K562 (cell line): ENCODE results near the gene EIF3K. TPM values are rescaled to one million over a fixed set of nuclear protein-coding genes. Genes with fewer than 3 reads are reported as not detected.

ENCODE experiments used
- CBX1 ChIP-seq: sonication (generic); IDR thresholded peaks from 2 replicates; pipeline ENCODE4 v1.6.1; 2016; ENCODE audit warnings: antibody characterized with exemption, low read depth, mild to moderate bottlenecking
- CC2D1A ChIP-seq: fragments of 450-650 bp; IDR thresholded peaks from 2 replicates; pipeline ENCODE4 v1.6.1; 2017; ENCODE audit warnings: mild to moderate bottlenecking
- CCAR2 ChIP-seq: fragments of 200-400 bp; formaldehyde crosslinking; IDR thresholded peaks from 2 replicates; pipeline ENCODE4 v1.6.1; 2017; ENCODE audit warnings: mild to moderate bottlenecking, low read depth, low read length
- CSDE1 ChIP-seq, 2 experiments: fragments of 450-650 bp; IDR thresholded peaks; 2 replicates each; pipeline ENCODE4 v1.6.1; 2016; ENCODE audit warnings: mild to moderate bottlenecking in 1 of 2
- ESRRA ChIP-seq: fragments of 450-650 bp; IDR thresholded peaks from 2 replicates; pipeline ENCODE4 v1.6.1; 2014; ENCODE audit warnings: low read depth, mild to moderate bottlenecking, moderate library complexity, borderline replicate concordance
- FOXA3 ChIP-seq, 2 experiments: fragments of 450-650 bp in 1 of 2; sonication (generic) in 1 of 2; formaldehyde crosslinking; IDR thresholded peaks in 1 of 2; conservative IDR thresholded peaks in 1 of 2; 2 replicates each; pipeline versions ENCODE4 v1.4.0 to v1.8.0; 2020 to 2022; ENCODE audit warnings: mild to moderate bottlenecking in 2 of 2, missing genetic modification reagents in 1 of 2
- IFI16 ChIP-seq: fragments of 250-450 bp; sonication (Bioruptor Pico); IDR thresholded peaks from 2 replicates; pipeline ENCODE4 v2.1.2; 2022; ENCODE audit warnings: mild to moderate bottlenecking, inconsistent platforms
- MCM2 ChIP-seq: fragments of 450-650 bp; IDR thresholded peaks from 2 replicates; pipeline ENCODE4 v1.6.1; 2017; ENCODE audit warnings: low read depth, mild to moderate bottlenecking
- MECOM ChIP-seq: fragments of 250-450 bp; sonication (Bioruptor Pico); IDR thresholded peaks from 2 replicates; pipeline ENCODE4 v1.8.0; 2022; ENCODE audit warnings: inconsistent platforms
- MED1 ChIP-seq: sonication (generic); formaldehyde crosslinking; IDR thresholded peaks from 2 replicates; pipeline ENCODE4 v1.8.1; 2023; ENCODE audit warnings: missing genetic modification reagents, borderline replicate concordance
- NONO ChIP-seq, 2 experiments: fragments of 200-400 bp in 1 of 2; fragments of 450-650 bp in 1 of 2; formaldehyde crosslinking in 1 of 2; IDR thresholded peaks; 2 replicates each; pipeline ENCODE4 v1.6.1; 2017; ENCODE audit warnings: low read depth in 2 of 2, mild to moderate bottlenecking in 2 of 2, moderate library complexity in 2 of 2, low read length in 1 of 2
- PRPF4 ChIP-seq: fragments of 200-400 bp; formaldehyde crosslinking; IDR thresholded peaks from one replicate; pipeline ENCODE4 v1.6.1; 2017; ENCODE audit warnings: low read length, low read depth, mild to moderate bottlenecking; ENCODE audit not compliant: insufficient read depth, poor library complexity, severe bottlenecking
- RBM22 ChIP-seq: fragments of 200-400 bp; formaldehyde crosslinking; IDR thresholded peaks from 2 replicates; pipeline ENCODE4 v1.6.1; 2018; ENCODE audit warnings: low read length, low read depth; ENCODE audit not compliant: poor library complexity, severe bottlenecking
- RBM34 ChIP-seq: fragments of 200-400 bp; formaldehyde crosslinking; IDR thresholded peaks from 2 replicates; pipeline ENCODE4 v1.6.1; 2018; ENCODE audit warnings: low read length, borderline replicate concordance; ENCODE audit not compliant: insufficient read depth
- SREBF1 ChIP-seq: fragments of 150-350 bp; IDR thresholded peaks from 2 replicates; pipeline ENCODE4 v1.6.1; 2014; ENCODE audit warnings: antibody characterized with exemption, low read depth, low read length, borderline replicate concordance
- TCF3 ChIP-seq: sonication (generic); formaldehyde crosslinking; IDR thresholded peaks from 2 replicates; pipeline ENCODE4 v1.4.0; 2020; ENCODE audit warnings: mild to moderate bottlenecking, missing genetic modification reagents
- TEAD4 ChIP-seq, 2 experiments: sonication (generic) in 1 of 2; formaldehyde crosslinking in 1 of 2; IDR thresholded peaks; 2 replicates each; pipeline versions ENCODE4 v1.6.1 to v1.8.0; 2012 to 2022; ENCODE audit warnings: borderline replicate concordance in 1 of 2, inconsistent platforms in 1 of 2, low read length in 1 of 2, mild to moderate bottlenecking in 1 of 2, missing genetic modification reagents in 1 of 2
- polyA plus RNA-seq, 8 experiments: library from polyadenylated mRNA; depleted of rRNA in 4 of 8; stranded (reverse) in 5 of 8; unstranded in 3 of 8; fragments of >200 nt; fragmentation: Nextera tagmentation in 2 of 8; fragmentation: Illumina TruSeq in 1 of 8; extraction: Ambion mirVana in 2 of 8; extraction: Trizol in 1 of 8; gene quantifications; 2 replicates each; pipeline versions ENCODE4 v1.2.1 to v1.2.3, GENCODE V29; 2011 to 2014; ENCODE audit warnings: inconsistent platforms in 1 of 8, missing spikeins in 1 of 8
- total RNA-seq, 7 experiments: library from RNA; depleted of rRNA in 6 of 7; stranded (reverse); fragments of >200 nt in 6 of 7; fragmentation: Illumina TruSeq in 2 of 7; extraction: Trizol in 2 of 7; gene quantifications; 2 replicates each; pipeline versions ENCODE4 v1.2.1 to v1.2.3, GENCODE V29; 2011 to 2021; ENCODE audit warnings: low replicate concordance in 1 of 7
- TF ChIP-seq, protein P1 (sequence below): fragments of 450-650 bp; formaldehyde crosslinking; IDR thresholded peaks from 2 replicates; pipeline ENCODE4 v1.4.0; 2022; ENCODE audit warnings: mild to moderate bottlenecking, moderate library complexity
- TF ChIP-seq, protein P2 (sequence below): IDR thresholded peaks from 3 replicates; pipeline ENCODE4 v1.6.1; 2011; ENCODE audit warnings: borderline replicate concordance, mild to moderate bottlenecking; ENCODE audit not compliant: insufficient read length, insufficient read depth
- TF ChIP-seq, protein P3 (sequence below): fragments of 450-650 bp; IDR thresholded peaks from 2 replicates; pipeline ENCODE4 v1.7.1; 2018; ENCODE audit warnings: mild to moderate bottlenecking, low read depth; ENCODE audit not compliant: partially characterized antibody
- TF ChIP-seq, protein P4 (sequence below): fragments of 250-450 bp; sonication (Bioruptor Pico); IDR thresholded peaks from 2 replicates; pipeline ENCODE4 v1.5.0; 2021

EIF3K gene
- total and polyA plus RNA-seq, 9 of the 15 experiments (the other 6 are each of a cell fraction or from before 2014, with no cell fraction given), result 387 to 1,827 (median 733) TPM

DNA sequence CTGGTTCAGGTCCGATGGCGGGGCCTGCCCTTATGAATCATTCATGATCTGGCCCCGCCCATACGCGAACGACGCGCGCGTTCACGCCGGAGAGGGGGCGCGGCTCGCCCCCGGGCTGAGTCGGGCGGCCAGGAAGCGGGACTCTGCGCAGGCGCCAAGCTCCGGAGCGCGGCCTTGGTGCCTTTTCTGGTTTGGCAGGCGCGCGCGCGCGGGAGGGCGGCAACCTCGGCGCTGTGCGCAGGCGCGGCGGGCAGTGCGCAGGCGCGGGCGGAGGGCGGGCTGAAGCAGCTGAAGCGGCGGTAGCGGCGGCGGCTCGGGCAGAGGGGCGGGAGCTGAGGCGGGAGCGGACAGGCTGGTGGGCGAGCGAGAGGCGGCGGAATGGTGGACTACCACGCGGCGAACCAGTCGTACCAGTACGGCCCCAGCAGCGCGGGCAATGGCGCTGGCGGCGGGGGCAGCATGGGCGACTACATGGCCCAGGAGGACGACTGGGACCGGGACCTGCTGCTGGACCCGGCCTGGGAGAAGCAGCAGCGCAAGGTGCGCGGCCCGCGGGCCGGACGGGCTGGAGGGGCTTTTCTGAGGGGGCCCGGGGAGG is 28.5 kb downstream of the EIF3K start, which contains the start of gene ACTN4 (continued):
- 0 out of 2 replicates have a peak, but pooled peaks have one; percentile 59 for TF ChIP-seq MED1
- TF ChIP-seq ESRRA, result peak; percentile 59; the same call in 1 of the 2 replicates
- peak; percentile 29 to 35; a peak in 1 of 4 replicates for TF ChIP-seq NONO (IDR thresholded peaks at IDR 0.05; ENCODE audit: low read depth in 2 of 2, low read length in 1 of 2)
- TF ChIP-seq MECOM (CRISPR knock-in tag), result no peak
- TF ChIP-seq CCAR2, result no peak
- TF ChIP-seq SREBF1, result no peak
- no peak for TF ChIP-seq MCM2
- no peak for TF ChIP-seq CSDE1 (IDR thresholded peaks at IDR 0.05)
- no peak for TF ChIP-seq RBM22
- TF ChIP-seq, protein P1, sequence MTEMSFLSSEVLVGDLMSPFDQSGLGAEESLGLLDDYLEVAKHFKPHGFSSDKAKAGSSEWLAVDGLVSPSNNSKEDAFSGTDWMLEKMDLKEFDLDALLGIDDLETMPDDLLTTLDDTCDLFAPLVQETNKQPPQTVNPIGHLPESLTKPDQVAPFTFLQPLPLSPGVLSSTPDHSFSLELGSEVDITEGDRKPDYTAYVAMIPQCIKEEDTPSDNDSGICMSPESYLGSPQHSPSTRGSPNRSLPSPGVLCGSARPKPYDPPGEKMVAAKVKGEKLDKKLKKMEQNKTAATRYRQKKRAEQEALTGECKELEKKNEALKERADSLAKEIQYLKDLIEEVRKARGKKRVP (CRISPR knock-in tag), result no peak
- no peak for TF ChIP-seq TEAD4 (IDR thresholded peaks at IDR 0.05; ENCODE audit: low read length)
- no peak for TF ChIP-seq TEAD4 (CRISPR knock-in tag; IDR thresholded peaks at IDR 0.05; ENCODE audit: borderline replicate concordance)
- TF ChIP-seq FOXA3 (CRISPR knock-in tag; conservative IDR thresholded peaks at IDR 0.05 in 1 of 2, IDR thresholded peaks at IDR 0.05 in 1 of 2), result no peak
- no peak for TF ChIP-seq RBM34
- TF ChIP-seq TCF3 (CRISPR knock-in tag), result peak; percentile 30; the same call in 1 of the 2 replicates
- TF ChIP-seq CC2D1A, result no peak
- TF ChIP-seq IFI16, result no peak
- peak; percentile 42 for TF ChIP-seq CBX1
- TF ChIP-seq, protein P2, sequence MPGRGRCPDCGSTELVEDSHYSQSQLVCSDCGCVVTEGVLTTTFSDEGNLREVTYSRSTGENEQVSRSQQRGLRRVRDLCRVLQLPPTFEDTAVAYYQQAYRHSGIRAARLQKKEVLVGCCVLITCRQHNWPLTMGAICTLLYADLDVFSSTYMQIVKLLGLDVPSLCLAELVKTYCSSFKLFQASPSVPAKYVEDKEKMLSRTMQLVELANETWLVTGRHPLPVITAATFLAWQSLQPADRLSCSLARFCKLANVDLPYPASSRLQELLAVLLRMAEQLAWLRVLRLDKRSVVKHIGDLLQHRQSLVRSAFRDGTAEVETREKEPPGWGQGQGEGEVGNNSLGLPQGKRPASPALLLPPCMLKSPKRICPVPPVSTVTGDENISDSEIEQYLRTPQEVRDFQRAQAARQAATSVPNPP, result no peak
- TF ChIP-seq, protein P3, sequence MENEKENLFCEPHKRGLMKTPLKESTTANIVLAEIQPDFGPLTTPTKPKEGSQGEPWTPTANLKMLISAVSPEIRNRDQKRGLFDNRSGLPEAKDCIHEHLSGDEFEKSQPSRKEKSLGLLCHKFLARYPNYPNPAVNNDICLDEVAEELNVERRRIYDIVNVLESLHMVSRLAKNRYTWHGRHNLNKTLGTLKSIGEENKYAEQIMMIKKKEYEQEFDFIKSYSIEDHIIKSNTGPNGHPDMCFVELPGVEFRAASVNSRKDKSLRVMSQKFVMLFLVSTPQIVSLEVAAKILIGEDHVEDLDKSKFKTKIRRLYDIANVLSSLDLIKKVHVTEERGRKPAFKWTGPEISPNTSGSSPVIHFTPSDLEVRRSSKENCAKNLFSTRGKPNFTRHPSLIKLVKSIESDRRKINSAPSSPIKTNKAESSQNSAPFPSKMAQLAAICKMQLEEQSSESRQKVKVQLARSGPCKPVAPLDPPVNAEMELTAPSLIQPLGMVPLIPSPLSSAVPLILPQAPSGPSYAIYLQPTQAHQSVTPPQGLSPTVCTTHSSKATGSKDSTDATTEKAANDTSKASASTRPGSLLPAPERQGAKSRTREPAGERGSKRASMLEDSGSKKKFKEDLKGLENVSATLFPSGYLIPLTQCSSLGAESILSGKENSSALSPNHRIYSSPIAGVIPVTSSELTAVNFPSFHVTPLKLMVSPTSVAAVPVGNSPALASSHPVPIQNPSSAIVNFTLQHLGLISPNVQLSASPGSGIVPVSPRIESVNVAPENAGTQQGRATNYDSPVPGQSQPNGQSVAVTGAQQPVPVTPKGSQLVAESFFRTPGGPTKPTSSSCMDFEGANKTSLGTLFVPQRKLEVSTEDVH, result no peak
- TF ChIP-seq, protein P4, sequence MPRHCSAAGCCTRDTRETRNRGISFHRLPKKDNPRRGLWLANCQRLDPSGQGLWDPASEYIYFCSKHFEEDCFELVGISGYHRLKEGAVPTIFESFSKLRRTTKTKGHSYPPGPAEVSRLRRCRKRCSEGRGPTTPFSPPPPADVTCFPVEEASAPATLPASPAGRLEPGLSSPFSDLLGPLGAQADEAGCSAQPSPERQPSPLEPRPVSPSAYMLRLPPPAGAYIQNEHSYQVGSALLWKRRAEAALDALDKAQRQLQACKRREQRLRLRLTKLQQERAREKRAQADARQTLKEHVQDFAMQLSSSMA (CRISPR knock-in tag), result 0 out of 2 replicates have a peak, but pooled peaks have one; percentile 43
- no peak for TF ChIP-seq PRPF4
